Activated naive CD8-positive, alpha-beta T cell treated with anti-CD3 and anti-CD28 coated beads, Interleukin-2, amount 10 ng/mL, durations not matched to agents 7 days and 5 days (primary cell): ENCODE data around the gene CA10. TPM values are rescaled to one million over a fixed set of nuclear protein-coding genes. Genes with fewer than 3 reads are reported as not detected.
A peak's percentile ranks its signal among the peaks of the same experiment; 100 is the strongest.

Source experiments
- ATAC-seq: fragments of 150-1000 bp; cut with Tn5 transposase; one replicate; pipeline ENCODE4 v1.10.0; 2021; ENCODE audit warnings: low read depth, moderate library complexity
- POLR2A ChIA-PET: fragments of 350-600 bp; sonication (Branson Sonifier 250); formaldehyde crosslinking; loops from one replicate; lab custom pipeline; 2021; ENCODE audit warnings: antibody characterized with exemption; lab: Charles Lee
- DNase-seq: peaks from one replicate; pipeline ENCODE4 v3.0.0; 2021
- H3K27ac Mint-ChIP-seq: one replicate; pipeline ENCODE4 v1.8.0; 2022; ENCODE audit warnings: mild to moderate bottlenecking, mixed read lengths
- H3K27me3 Mint-ChIP-seq: one replicate; pipeline ENCODE4 v1.8.0; 2022; ENCODE audit warnings: mild to moderate bottlenecking, moderate library complexity, mixed read lengths
- H3K36me3 Mint-ChIP-seq: one replicate; pipeline ENCODE4 v1.8.0; 2021; ENCODE audit warnings: mild to moderate bottlenecking, mixed read lengths
- H3K4me1 Mint-ChIP-seq: one replicate; pipeline ENCODE4 v1.8.0; 2021; ENCODE audit warnings: mixed read lengths
- H3K4me3 Mint-ChIP-seq: one replicate; pipeline ENCODE4 v1.8.0; 2022; ENCODE audit warnings: mild to moderate bottlenecking, moderate library complexity, mixed read lengths
- H3K9me3 Mint-ChIP-seq: one replicate; pipeline ENCODE4 v1.8.0; 2021; ENCODE audit warnings: mixed read lengths
- total RNA-seq, 2 experiments: library from RNA; stranded (reverse); gene quantifications; one replicate each; pipeline ENCODE4 v1.2.3, GENCODE V29; 2021

CA10 gene
- total RNA-seq, 2 experiments from 2014 or later = 0.20 TPM; not detected in 1

DNA sequence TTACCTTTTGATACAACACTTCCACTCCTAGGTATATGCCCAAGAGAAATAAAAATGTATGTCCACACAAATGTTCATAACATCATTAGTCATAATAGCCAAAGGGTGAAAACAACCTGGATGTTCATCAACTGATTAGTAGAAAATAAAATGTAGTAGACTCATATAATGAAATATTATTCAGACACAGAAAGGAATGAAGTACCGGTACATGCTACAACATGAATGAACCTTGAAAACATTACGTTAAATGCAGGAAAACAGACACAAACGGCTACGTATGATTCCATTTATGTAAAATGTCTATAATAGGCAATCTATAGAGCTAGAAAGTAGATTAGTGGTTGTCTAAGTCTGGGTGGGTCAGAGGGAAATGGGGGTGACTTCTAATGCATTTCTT lies 358.5 kb downstream of the CA10 start:
- Mint-ChIP-seq H3K27ac (no peak overlapping the region), H3K4me3 (no peak overlapping the region), H3K27me3 (peaks cover 4% of the 10 kb centered on the region), H3K4me1 (no peaks in the 10 kb centered on the region), H3K9me3 (no peaks in the 10 kb centered on the region), H3K36me3 (no peaks in the 10 kb centered on the region)
- DNase-seq = no peak
- POLR2A ChIA-PET = no interaction called here
- no peak for ATAC-seq

DNA sequence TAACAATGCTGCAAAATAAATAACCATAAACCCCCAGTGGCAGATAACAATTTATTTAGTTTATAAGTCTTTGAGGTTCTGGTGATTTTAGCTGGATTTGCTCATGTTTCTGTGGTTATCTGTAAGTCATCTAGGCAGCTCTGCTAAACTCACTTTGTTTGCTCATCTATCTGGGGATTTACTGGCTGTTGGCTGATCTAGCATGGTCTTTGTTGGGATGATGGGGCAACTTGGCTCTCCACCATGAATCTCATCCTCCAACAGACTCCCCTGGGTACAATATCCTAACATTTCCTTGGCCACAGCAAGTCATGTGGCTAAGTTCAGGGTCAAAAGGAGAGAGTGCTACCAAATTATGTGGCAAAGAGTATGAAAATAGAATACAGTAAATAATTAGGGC lies 359.3 kb downstream of the CA10 start:
- peaks cover 4% of the 10 kb centered on the region for H3K27me3 Mint-ChIP-seq
- no peak for ATAC-seq
- H3K9me3 Mint-ChIP-seq = no peaks in the 10 kb centered on the region
- POLR2A ChIA-PET = no interaction called here
- H3K4me1 Mint-ChIP-seq = no peaks in the 10 kb centered on the region
- no peak overlapping the region for H3K27ac Mint-ChIP-seq
- H3K36me3 Mint-ChIP-seq = no peaks in the 10 kb centered on the region
- H3K4me3 Mint-ChIP-seq = no peak overlapping the region
- DNase-seq = no peak

DNA sequence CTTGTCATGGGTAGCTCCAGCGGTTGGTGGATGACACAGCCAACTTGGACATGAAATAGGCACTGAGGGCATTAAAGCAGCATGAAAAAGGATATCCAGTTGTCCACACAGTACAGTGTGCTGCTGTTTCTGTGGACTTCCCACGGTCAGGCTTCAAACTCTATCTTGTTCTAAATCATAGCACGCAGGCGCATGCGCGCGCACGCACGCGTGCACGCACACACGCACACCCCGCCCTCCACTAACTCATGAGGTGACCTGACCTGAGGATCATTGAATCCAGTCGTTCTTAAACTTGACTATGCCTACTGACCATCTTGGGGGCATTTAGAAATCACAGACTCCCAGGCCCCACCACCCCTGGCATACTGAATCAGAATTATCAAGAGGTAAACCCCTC lies 361.4 kb downstream of the CA10 start:
- H3K4me1 Mint-ChIP-seq = no peaks in the 10 kb centered on the region
- no peaks in the 10 kb centered on the region for H3K36me3 Mint-ChIP-seq
- ATAC-seq (no peak), DNase-seq (no peak)
- peaks cover 4% of the 10 kb centered on the region for H3K27me3 Mint-ChIP-seq
- H3K27ac Mint-ChIP-seq = no peak overlapping the region
- POLR2A ChIA-PET = no interaction called here
- no peak overlapping the region for H3K4me3 Mint-ChIP-seq
- no peaks in the 10 kb centered on the region for H3K9me3 Mint-ChIP-seq

DNA sequence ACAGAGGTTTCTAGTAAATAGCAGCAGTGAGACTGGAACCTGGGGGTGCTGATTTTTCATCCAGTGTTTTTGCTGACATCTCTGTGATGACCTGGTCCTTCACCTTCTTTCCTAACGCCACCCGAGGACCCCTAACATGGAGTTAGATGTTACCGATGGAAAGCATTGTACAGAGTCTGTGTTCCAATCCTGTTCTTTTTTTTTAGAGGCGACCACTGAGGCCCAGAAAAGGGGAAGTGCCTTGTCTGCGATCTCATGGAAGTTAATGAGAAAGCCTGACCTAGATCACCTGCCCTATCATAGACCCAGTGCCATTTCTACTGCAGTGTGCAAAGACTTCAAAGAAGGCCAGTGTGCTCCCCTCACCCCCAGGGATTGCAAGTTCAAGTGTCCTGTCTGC lies 362.5 kb downstream of the CA10 start:
- ATAC-seq (no peak), DNase-seq (no peak)
- POLR2A ChIA-PET = no interaction called here
- Mint-ChIP-seq H3K9me3 (no peaks in the 10 kb centered on the region), H3K27me3 (no peaks in the 10 kb centered on the region), H3K4me3 (no peak overlapping the region), H3K36me3 (no peaks in the 10 kb centered on the region), H3K4me1 (no peaks in the 10 kb centered on the region), H3K27ac (no peak overlapping the region)

DNA sequence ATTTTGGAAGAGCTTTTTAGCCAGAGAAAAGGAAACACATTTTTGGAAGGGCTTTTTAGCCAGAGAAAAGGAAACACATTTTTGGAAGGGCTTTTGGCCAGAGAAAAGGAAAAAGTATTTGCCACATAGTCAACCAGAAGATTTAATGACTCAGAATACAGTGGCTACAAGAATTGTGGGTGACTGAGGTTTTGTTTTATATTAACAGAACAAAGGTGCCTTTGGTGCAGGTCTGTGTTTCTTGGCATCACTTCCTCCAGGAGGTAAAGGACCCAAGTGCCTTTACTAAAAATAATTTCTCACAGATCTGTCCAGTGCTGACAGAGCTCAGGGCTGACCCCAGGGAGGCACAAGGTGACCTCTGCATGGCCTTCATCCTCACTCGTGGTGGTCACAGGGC lies 363.1 kb downstream of the CA10 start:
- POLR2A ChIA-PET = no interaction called here
- H3K4me3 Mint-ChIP-seq = no peak overlapping the region
- ATAC-seq = no peak
- H3K36me3 Mint-ChIP-seq = no peaks in the 10 kb centered on the region
- DNase-seq = no peak
- H3K27me3 Mint-ChIP-seq = no peaks in the 10 kb centered on the region
- no peaks in the 10 kb centered on the region for H3K4me1 Mint-ChIP-seq
- H3K27ac Mint-ChIP-seq = no peak overlapping the region
- no peaks in the 10 kb centered on the region for H3K9me3 Mint-ChIP-seq

DNA sequence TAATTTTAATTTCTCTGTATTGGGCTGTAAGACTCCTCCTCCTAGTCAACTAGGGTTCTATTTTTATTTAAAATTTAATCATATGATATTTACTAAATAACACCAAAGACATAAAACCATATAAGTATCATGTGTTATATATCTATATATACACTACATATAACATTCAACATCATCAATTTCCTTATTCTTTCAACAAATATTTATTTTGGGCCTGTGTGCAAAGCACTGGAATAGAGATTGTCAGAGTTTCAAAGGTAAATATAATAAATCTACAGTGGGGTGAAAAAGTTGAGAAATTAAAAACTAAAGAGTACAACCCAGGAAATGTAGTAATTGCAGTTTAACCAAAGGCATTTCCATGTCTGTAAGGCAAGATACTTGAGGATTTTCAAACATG lies 364.0 kb downstream of the CA10 start:
- POLR2A ChIA-PET = no interaction called here
- ATAC-seq (no peak), DNase-seq (no peak)
- no peak overlapping the region for H3K27ac Mint-ChIP-seq
- no peak overlapping the region for H3K4me3 Mint-ChIP-seq
- no peaks in the 10 kb centered on the region for H3K27me3 Mint-ChIP-seq
- H3K4me1 Mint-ChIP-seq = no peaks in the 10 kb centered on the region
- H3K9me3 Mint-ChIP-seq = no peaks in the 10 kb centered on the region
- H3K36me3 Mint-ChIP-seq = no peaks in the 10 kb centered on the region

DNA sequence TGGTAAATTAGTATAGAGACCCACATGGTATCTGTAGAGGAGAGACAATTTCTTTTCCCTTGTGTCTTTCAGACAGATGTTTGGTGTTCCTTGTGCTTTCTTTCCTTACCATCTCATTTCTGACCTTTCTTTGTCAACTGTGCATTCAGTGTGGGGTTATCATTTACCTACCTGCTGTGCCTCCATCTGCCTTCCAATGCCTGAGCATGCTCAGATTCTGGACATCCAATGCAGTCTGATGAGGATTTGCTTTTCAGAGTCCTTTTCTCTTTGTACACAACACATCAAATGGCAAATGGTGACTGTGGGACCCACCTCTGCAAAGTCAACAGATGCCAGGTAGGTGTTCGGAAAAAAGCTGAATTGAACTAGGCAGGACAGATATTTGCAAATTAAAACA lies 364.8 kb downstream of the CA10 start:
- no peak overlapping the region for H3K4me3 Mint-ChIP-seq
- POLR2A ChIA-PET = no interaction called here
- ATAC-seq = no peak
- no peaks in the 10 kb centered on the region for H3K4me1 Mint-ChIP-seq
- H3K27me3 Mint-ChIP-seq = no peaks in the 10 kb centered on the region
- no peak for DNase-seq
- no peak overlapping the region for H3K27ac Mint-ChIP-seq
- no peaks in the 10 kb centered on the region for H3K36me3 Mint-ChIP-seq
- no peaks in the 10 kb centered on the region for H3K9me3 Mint-ChIP-seq

DNA sequence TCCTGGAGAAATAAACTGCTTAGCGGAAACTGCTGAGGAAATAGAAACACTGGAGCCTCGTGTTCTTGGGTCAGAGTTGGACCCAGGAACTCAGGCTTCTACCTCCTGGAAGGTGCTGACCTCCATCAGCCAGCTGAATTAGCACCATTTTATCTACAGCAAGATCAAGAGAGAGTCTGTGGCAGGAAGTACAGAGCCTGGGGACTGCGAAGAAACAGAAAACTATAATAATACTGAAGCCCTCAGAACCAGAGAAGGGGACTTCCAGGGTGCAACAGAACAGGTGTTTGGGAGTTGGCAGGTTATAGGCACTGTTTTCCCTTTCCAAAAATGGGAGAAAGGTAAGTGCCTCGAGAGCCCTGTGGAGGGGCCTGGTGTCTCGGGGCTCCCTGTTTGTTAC lies 379.7 kb downstream of the CA10 start:
- Mint-ChIP-seq H3K9me3 (no peaks in the 10 kb centered on the region), H3K36me3 (no peaks in the 10 kb centered on the region), H3K4me3 (no peak overlapping the region), H3K27me3 (no peaks in the 10 kb centered on the region), H3K27ac (no peak overlapping the region), H3K4me1 (no peaks in the 10 kb centered on the region)
- no peak for ATAC-seq
- DNase-seq = no peak
- POLR2A ChIA-PET = no interaction called here

DNA sequence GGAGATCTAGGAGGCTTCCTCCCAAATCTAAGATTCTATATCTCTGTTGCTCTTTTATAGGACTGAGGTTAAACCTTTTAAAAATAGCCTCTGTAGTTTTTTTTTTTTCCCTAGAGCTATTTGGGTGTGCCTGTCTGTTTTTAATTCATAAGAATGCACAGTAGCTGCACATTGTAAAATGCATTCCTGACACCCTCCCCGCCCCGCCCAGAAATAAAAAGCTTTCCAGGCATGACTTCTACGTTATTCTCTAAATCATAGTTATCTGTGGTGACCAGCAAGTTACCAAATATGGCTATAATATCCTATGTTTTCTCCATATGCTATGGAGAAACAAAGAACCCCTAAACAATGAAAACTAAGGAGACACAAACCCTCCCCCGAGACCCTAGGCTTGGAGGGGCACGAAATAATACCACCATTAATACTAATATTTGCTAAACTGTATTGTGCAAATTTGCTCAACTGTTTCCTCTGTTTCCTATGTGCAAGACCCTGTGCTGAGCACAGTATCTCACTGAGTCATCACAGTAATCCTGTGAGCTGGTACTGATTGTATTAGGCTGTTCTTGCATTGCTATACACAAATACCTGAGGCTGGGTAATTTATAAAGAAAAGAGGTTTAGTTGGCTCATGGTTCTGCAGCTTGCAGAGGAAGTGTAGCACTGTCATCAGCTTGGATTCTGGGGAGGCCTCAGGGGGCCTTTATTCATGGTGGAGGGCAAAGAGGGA lies 388.3 kb downstream of the CA10 start:
- Mint-ChIP-seq H3K4me1 (no peaks in the 10 kb centered on the region), H3K9me3 (no peaks in the 10 kb centered on the region), H3K27ac (no peak overlapping the region), H3K4me3 (no peak overlapping the region), H3K27me3 (no peaks in the 10 kb centered on the region), H3K36me3 (no peaks in the 10 kb centered on the region)
- POLR2A ChIA-PET = no interaction called here
- ATAC-seq (no peak), DNase-seq (no peak)

DNA sequence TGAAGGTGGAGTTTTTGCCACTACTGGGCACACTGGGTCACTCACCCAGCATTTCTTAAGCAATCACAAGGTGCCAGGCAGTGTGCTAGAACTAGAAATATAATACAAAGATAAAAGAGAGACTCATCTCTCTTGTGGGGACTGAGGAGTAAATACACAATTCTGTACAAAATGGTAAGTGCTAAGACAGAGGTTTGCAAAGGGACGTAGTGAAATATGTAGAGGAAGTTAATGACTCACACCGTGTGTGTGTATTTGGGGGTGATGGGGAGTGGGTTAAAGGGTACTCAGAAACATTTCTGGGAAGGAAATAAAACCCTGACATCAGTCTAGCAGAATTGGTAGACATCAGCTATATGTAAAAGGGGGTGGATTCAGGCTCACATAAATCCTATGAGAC lies 389.3 kb downstream of the CA10 start:
- H3K27me3 Mint-ChIP-seq = no peaks in the 10 kb centered on the region
- DNase-seq (no peak), ATAC-seq (no peak)
- no peak overlapping the region for H3K4me3 Mint-ChIP-seq
- H3K4me1 Mint-ChIP-seq = no peaks in the 10 kb centered on the region
- no peak overlapping the region for H3K27ac Mint-ChIP-seq
- POLR2A ChIA-PET = no interaction called here
- no peaks in the 10 kb centered on the region for H3K36me3 Mint-ChIP-seq
- H3K9me3 Mint-ChIP-seq = no peaks in the 10 kb centered on the region

DNA sequence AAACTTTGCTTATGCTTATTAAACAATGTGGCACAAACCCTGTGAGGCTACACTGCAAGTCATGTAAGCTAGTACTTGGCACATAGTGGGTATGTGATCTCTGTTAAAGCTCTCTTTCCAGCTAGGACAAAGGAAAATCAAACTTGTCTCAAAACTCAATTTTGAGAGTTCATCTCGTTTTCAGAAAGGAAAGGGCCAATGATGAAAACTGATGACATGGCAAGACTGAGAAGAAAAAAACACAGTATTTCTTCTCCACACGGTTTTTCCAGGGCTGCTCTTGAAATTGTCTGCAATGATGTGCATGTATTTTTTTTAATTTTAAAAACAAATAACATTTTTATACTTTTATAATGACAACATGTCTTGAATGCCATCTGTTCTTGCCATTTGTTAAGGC lies 389.8 kb downstream of the CA10 start:
- H3K4me1 Mint-ChIP-seq = no peaks in the 10 kb centered on the region
- no peaks in the 10 kb centered on the region for H3K36me3 Mint-ChIP-seq
- POLR2A ChIA-PET = no interaction called here
- H3K9me3 Mint-ChIP-seq = no peaks in the 10 kb centered on the region
- H3K27me3 Mint-ChIP-seq = no peaks in the 10 kb centered on the region
- ATAC-seq = no peak
- DNase-seq = no peak
- no peak overlapping the region for H3K4me3 Mint-ChIP-seq
- H3K27ac Mint-ChIP-seq = no peak overlapping the region

DNA sequence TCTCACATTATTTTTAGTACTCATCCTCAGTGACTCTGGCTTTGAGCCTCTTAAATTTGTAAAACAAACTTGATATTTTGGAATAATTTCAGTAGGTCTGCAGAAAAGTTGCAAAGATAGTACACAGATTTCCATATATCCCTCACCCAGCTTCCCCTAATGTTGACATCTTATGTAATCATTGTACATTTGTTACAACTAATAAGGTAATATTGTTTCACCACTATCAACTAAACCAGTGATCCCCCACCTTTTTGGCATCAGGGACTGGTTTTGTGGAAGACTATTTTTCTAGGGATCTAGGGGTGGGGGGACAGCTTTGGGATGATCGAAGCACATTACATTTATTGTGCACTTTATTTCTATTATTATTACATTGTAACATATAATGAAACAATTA lies 391.2 kb downstream of the CA10 start:
- H3K4me1 Mint-ChIP-seq = no peaks in the 10 kb centered on the region
- H3K9me3 Mint-ChIP-seq = no peaks in the 10 kb centered on the region
- POLR2A ChIA-PET = no interaction called here
- no peaks in the 10 kb centered on the region for H3K36me3 Mint-ChIP-seq
- no peak overlapping the region for H3K4me3 Mint-ChIP-seq
- no peaks in the 10 kb centered on the region for H3K27me3 Mint-ChIP-seq
- ATAC-seq (no peak), DNase-seq (no peak)
- no peak overlapping the region for H3K27ac Mint-ChIP-seq

DNA sequence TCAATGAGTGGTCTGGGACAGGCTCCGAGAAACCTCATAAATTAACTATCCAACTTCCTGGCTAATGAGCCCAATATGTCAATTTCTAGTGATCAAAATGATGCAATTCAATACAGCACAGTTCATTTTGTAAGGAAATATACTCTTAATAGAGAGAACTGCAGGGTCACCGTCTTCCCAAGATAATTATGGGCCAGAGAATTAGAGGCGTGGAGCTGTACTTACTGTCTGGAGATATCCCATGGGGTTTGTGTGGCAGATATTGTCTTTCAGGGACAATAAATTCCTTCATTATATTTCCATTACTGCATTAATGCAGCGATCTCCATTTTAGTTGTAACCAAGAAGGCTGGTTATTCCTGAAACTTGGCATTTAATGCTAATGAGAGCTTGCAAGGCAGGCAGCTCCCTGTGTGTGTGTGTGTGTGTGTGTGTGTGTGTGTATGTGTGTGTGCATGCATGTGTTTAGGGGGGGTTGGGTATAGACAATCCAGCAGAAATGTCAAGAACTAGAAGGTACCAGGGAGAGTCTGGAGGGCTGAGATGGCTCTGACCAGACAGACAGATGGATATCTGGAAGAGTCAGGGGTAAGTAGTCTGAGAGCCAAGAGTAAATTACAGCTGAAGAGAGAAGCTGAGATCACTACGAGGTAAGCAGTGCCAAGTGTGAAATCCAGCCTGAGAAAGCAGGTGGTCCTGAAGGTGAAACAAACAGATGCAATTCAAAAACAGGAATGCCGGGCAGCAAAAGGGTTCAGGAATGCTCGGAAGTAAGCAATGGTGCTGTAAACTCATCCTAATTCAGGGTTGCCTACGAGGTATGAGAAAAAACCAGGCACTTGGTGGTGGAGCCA lies 393.0 kb downstream of the CA10 start:
- DNase-seq (no peak), ATAC-seq (no peak)
- no peak overlapping the region for H3K27ac Mint-ChIP-seq
- no peaks in the 10 kb centered on the region for H3K4me1 Mint-ChIP-seq
- no peaks in the 10 kb centered on the region for H3K9me3 Mint-ChIP-seq
- no peaks in the 10 kb centered on the region for H3K36me3 Mint-ChIP-seq
- no peak overlapping the region for H3K4me3 Mint-ChIP-seq
- POLR2A ChIA-PET = no interaction called here
- H3K27me3 Mint-ChIP-seq = no peaks in the 10 kb centered on the region

DNA sequence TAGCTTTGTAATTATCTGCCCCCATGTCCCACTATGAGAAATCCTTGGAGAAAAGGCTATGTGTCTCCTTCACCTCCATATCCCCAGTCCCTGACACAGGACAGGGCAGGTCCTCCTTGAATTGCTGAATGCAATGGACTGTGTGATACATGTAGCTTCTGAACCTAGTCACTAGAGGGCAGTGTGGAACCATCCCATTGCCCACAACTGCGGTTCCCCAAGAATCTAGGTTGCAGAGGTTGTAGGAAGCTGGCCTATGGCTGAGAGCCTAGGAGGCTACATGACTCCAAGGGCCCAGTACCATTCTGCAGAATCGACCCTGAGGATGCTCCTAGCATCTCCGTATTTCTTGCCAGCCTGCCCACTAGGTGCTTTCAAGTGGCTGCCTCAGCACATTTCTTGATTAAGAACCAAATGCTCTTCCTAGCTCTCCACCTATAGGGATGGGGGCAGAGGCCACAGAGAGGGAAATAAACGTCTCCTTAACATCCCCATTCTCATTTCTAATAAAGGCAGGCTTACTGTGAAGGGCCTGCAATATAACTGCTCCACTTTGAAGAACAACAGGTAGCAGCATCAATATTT lies 394.0 kb downstream of the CA10 start:
- ATAC-seq = peak; percentile 91
- peak; percentile 42 for DNase-seq

More for the DNA sequence above, 394.0 kb downstream of the CA10 start:
- H3K27me3 Mint-ChIP-seq = peaks cover 2% of the 10 kb centered on the region
- H3K36me3 Mint-ChIP-seq = no peaks in the 10 kb centered on the region
- H3K4me1 Mint-ChIP-seq = no peaks in the 10 kb centered on the region
- no peak overlapping the region for H3K27ac Mint-ChIP-seq
- POLR2A ChIA-PET = no interaction called here
- H3K9me3 Mint-ChIP-seq = no peaks in the 10 kb centered on the region
- H3K4me3 Mint-ChIP-seq = no peak overlapping the region
